ENCODE data around the gene WDR13. TPM values are rescaled to one million over a fixed set of nuclear protein-coding genes. Genes with fewer than 3 reads are reported as not detected.

WDR13 gene
- total RNA-seq, 4 donors from 2014 or later = 64.8 to 147 (median 111) TPM

GRCh38 chrX:48595929-48596328, 1.4 kb upstream of the WDR13 start:
- Histone ChIP-seq H3K4me1 (no peaks in the 10 kb centered on the region), H3K9me3 (no peaks in the 10 kb centered on the region), H3K4me3 (no peak overlapping the region), H3K27ac (no peak overlapping the region), H3K36me3 (no peaks in the 10 kb centered on the region), H3K27me3 (no peaks in the 10 kb centered on the region)
- no peak for DNase-seq
- TF ChIP-seq CTCF (IDR thresholded peaks at IDR 0.05) (no peak), POLR2A (IDR thresholded peaks at IDR 0.05) (no peak)
- intact Hi-C loops (cut with DNase I; ENCODE audit: low total_unique reads) = no loop called here

- H3K9me3 ChIP-seq = no peaks in the 10 kb centered on the region
- H3K4me3 ChIP-seq = peak overlapping the region in 1 of 2 donors; percentile 63
- TF ChIP-seq CTCF (IDR thresholded peaks at IDR 0.05) = no peak
- TF ChIP-seq POLR2A (IDR thresholded peaks at IDR 0.05) = no peak
- intact Hi-C loops (cut with DNase I; ENCODE audit: low total_unique reads) = no loop called here
- H3K27ac ChIP-seq = peak overlapping the region; percentile 96 to 99
- H3K4me1 ChIP-seq = no peaks in the 10 kb centered on the region
- no peak for DNase-seq
- no peaks in the 10 kb centered on the region for H3K36me3 ChIP-seq
- no peaks in the 10 kb centered on the region for H3K27me3 ChIP-seq
Observed at GRCh38 chrX:48598614-48599013, 1.3 kb downstream of the WDR13 start.

- no peaks in the 10 kb centered on the region for H3K4me1 ChIP-seq
- no peaks in the 10 kb centered on the region for H3K9me3 ChIP-seq
- H3K4me3 ChIP-seq = no peak overlapping the region
- DNase-seq = no peak
- intact Hi-C loops (cut with DNase I; ENCODE audit: low total_unique reads) = no loop called here
- TF ChIP-seq CTCF (IDR thresholded peaks at IDR 0.05) (no peak), POLR2A (IDR thresholded peaks at IDR 0.05) (no peak)
- no peak overlapping the region for H3K27ac ChIP-seq
- no peaks in the 10 kb centered on the region for H3K36me3 ChIP-seq
- no peaks in the 10 kb centered on the region for H3K27me3 ChIP-seq
Observed at GRCh38 chrX:48599341-48599740, 2.0 kb downstream of the WDR13 start.

- Histone ChIP-seq H3K36me3 (no peaks in the 10 kb centered on the region), H3K27ac (no peak overlapping the region), H3K4me3 (no peak overlapping the region), H3K9me3 (no peaks in the 10 kb centered on the region), H3K27me3 (no peaks in the 10 kb centered on the region), H3K4me1 (no peaks in the 10 kb centered on the region)
- no peak for DNase-seq
- TF ChIP-seq POLR2A (IDR thresholded peaks at IDR 0.05) (no peak), CTCF (IDR thresholded peaks at IDR 0.05) (no peak)
- intact Hi-C loops (cut with DNase I; ENCODE audit: low total_unique reads) = no loop called here
Observed at GRCh38 chrX:48600226-48600625, 2.9 kb downstream of the WDR13 start.

- Histone ChIP-seq H3K36me3 (no peaks in the 10 kb centered on the region), H3K4me1 (no peaks in the 10 kb centered on the region)
- intact Hi-C loops (cut with DNase I; ENCODE audit: low total_unique reads) = no loop called here
Observed at GRCh38 chrX:48601741-48602394, 4.6 kb downstream of the WDR13 start.

More at GRCh38 chrX:48601741-48602394, 4.6 kb downstream of the WDR13 start:
- no peak overlapping the region for H3K27ac ChIP-seq
- no peak for DNase-seq
- no peaks in the 10 kb centered on the region for H3K27me3 ChIP-seq
- no peaks in the 10 kb centered on the region for H3K9me3 ChIP-seq
- TF ChIP-seq CTCF (IDR thresholded peaks at IDR 0.05) (no peak), POLR2A (IDR thresholded peaks at IDR 0.05) (no peak)
- H3K4me3 ChIP-seq = no peak overlapping the region

Measured in uterus (tissue), 4 donors.